ENCODE data around the gene GRB10.

GRB10 gene

GRCh38 chr7:50803359-50804337 is 21.0 kb upstream of the GRB10 start:
- no peak for DNase-seq (ENCODE audit: low read depth in 3 of 3)

- DNase-seq (ENCODE audit: low read depth in 3 of 3): no peak
Measured at GRCh38 chr7:50801907-50802306, 19.2 kb upstream of the GRB10 start.

- no peak for DNase-seq (ENCODE audit: low read depth in 3 of 3)
Measured at GRCh38 chr7:50799873-50800272, 17.2 kb upstream of the GRB10 start.

GRCh38 chr7:50798126-50798525 is 15.4 kb upstream of the GRB10 start:
- DNase-seq (ENCODE audit: low read depth in 3 of 3): no peak

GRCh38 chr7:50795831-50796230 is 13.1 kb upstream of the GRB10 start:
- no peak for DNase-seq (ENCODE audit: low read depth in 3 of 3)

- DNase-seq (ENCODE audit: low read depth in 3 of 3): no peak
Measured at GRCh38 chr7:50795253-50795652, 12.6 kb upstream of the GRB10 start.

GRCh38 chr7:50793947-50794570 is 11.4 kb upstream of the GRB10 start:
- no peak for DNase-seq (ENCODE audit: low read depth in 3 of 3)

- peak in 1 of 3 experiments; percentile 14 for DNase-seq (ENCODE audit: low read depth in 3 of 3)
Measured at GRCh38 chr7:50793120-50793946, 10.6 kb upstream of the GRB10 start.

- DNase-seq (ENCODE audit: low read depth in 3 of 3): no peak
Measured at GRCh38 chr7:50792342-50793119, 9.8 kb upstream of the GRB10 start.

GRCh38 chr7:50791938-50792341 is 9.2 kb upstream of the GRB10 start:
- DNase-seq (ENCODE audit: low read depth in 3 of 3): no peak

- DNase-seq (ENCODE audit: low read depth in 3 of 3): no peak
Measured at GRCh38 chr7:50791363-50791937, 8.8 kb upstream of the GRB10 start.

GRCh38 chr7:50790381-50790780 is 7.7 kb upstream of the GRB10 start:
- DNase-seq (ENCODE audit: low read depth in 3 of 3): no peak

GRCh38 chr7:50788382-50788781 is 5.7 kb upstream of the GRB10 start:
- no peak for DNase-seq (ENCODE audit: low read depth in 3 of 3)

GRCh38 chr7:50787825-50788224 is 5.1 kb upstream of the GRB10 start:
- no peak for DNase-seq (ENCODE audit: low read depth in 3 of 3)

- no peak for DNase-seq (ENCODE audit: low read depth in 3 of 3)
Measured at GRCh38 chr7:50785346-50785745, 2.6 kb upstream of the GRB10 start.

GRCh38 chr7:50783801-50784507 is 1.3 kb upstream of the GRB10 start:
- DNase-seq (ENCODE audit: low read depth in 3 of 3): no peak

- DNase-seq (ENCODE audit: low read depth in 3 of 3): no peak
Measured at GRCh38 chr7:50783303-50783702, 607 bp upstream of the GRB10 start.

- DNase-seq (ENCODE audit: low read depth in 3 of 3): no peak
Measured at GRCh38 chr7:50781381-50782293, 1.1 kb downstream of the GRB10 start.

- no peak for DNase-seq (ENCODE audit: low read depth in 3 of 3)
Measured at GRCh38 chr7:50780436-50780835, 2.3 kb downstream of the GRB10 start.

All from stimulated activated CD4-positive, alpha-beta T cell treated with anti-CD3 and anti-CD28 coated beads, TNF-alpha, amount 100 ng/mL, for 4 hours (primary cell).